Nucleus accumbens (tissue), 56 donors: Measurements from ENCODE around the gene ACTL7A.
A peak's percentile ranks its signal among the peaks of the same experiment; 100 is the strongest.
"Not testable (repeated sequence)": the region's sequence is repeated elsewhere in the genome, so short reads cannot be mapped to it uniquely, and the experiment has no call there.

Experiments used
- DNase-seq, 56 donors: peaks; one replicate each; lab custom pipeline; 2025; lab: John Stamatoyannopoulos, UW

ACTL7A gene

GRCh38 chr9:108845947-108846346 lies 16.1 kb upstream of the ACTL7A start:
- no peak for DNase-seq

DNA sequence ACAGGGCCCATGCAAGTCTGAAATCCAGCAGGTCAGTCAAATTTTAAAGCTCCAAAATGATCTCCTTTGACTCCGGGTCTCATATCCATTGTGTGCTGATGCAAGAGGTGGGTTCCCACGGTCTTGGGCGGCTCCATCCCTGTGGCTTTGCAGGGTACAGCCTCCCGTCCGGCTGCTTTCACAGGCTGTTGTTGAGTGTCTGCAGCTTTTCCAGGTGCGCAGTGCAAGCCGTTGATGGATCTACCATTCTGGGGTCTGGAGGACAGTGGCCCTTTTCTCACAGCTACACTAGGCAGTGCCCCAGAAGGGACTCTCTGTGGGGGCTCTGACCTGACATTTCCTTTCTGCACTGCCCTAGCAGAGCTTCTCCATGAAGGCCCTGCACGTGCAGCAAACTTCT lies 13.8 kb upstream of the ACTL7A start:
- DNase-seq, result not testable (repeated sequence)

DNA sequence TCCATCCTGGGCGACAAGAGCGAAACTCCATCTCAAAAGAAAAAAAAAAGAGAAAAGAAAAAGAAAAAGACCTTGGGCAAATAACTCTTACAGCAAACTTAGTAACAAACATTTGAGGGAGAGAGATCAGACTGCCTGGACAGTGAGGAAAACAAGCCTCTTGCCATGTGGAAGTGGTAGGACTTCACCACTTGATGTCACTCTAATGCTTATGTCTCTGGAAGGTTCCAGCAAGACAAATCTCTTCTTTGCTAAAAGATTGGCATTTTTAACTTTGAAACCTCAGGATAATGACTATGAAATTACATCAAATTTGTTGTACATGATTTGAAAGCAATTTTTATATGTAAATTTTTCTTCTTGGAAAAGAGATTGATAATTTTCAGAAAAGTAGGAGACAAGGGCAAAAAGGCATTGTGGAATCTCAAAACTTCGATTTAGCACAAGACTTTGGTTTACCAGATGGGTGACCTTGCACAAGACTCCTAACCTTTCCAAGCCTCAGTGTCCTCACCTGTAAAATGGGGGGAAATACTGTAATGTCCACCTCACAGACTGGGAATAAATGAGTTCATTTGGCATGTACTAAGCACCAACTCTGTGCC lies 11.7 kb upstream of the ACTL7A start:
- DNase-seq, result no peak

DNA sequence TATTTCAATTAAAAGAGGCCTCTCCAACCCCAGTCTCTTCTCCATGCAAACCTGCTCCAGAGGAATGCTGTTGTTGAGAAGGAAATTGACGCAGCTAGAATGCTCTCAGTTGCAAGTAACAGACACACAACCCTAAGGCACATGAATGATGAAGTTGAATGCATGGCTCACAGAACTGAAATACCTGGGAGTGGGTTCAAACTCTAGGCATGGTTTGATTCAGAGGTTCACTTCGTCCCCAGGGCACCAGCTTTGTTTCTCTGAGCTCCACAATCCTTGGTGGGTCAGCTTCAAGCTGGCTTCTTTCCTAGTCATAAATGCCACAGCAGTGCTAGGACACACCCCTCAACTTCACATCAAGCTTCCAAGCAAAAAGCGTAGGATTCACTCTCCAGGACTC lies 10.9 kb upstream of the ACTL7A start:
- no peak for DNase-seq

GRCh38 chr9:108852079-108852478 lies 10.0 kb upstream of the ACTL7A start:
- DNase-seq, result no peak

DNA sequence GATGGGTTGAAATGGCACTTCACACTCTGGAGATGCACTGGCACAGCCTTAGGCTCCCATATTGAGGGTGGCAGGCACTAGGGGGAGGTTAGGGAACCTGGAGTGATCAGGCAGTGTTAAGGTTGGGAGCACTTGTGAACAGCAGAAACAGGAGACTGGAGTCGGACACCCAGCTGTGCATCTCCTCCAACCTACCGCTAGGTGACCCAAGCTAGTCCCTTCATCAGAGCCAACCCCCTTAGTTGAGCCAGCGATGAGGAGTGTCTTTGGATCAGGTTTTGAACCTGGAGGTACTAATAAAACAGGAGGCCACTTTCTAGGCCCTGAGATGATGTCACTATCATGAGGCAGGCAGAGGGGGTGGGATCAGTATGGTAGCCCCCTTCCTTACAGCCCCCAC lies 8.0 kb upstream of the ACTL7A start:
- no peak for DNase-seq

GRCh38 chr9:108854641-108855528 lies 7.2 kb upstream of the ACTL7A start:
- DNase-seq, result peak in 2 of 56 donors; percentile 2 to 3

DNA sequence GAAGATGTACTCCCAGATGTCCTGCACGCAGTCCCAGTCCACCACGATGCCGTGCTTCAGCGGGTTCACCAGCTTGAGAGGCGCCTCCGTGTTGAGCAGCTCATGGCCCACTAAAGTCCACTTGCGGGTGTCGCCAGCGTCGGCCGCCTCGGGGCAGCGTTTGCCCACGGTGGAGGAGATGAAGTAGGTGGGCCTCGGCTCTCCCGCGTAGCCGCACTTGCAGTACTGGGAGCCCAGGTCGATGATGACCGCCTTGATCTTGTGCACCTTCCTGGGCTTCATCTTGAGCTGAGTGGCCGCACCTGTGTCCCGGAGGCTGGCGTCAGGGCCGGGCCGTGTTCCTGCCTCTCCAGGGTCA lies 6.6 kb upstream of the ACTL7A start:
- DNase-seq, result no peak

- DNase-seq, result no peak
Observed at GRCh38 chr9:108855888-108856287, 6.2 kb upstream of the ACTL7A start, which contains the start of gene ACTL7B. TSS of gene ACTL7B (minus strand) at chr9:108855986. CDS start at chr9:108855930, 56 bp downstream.

DNA sequence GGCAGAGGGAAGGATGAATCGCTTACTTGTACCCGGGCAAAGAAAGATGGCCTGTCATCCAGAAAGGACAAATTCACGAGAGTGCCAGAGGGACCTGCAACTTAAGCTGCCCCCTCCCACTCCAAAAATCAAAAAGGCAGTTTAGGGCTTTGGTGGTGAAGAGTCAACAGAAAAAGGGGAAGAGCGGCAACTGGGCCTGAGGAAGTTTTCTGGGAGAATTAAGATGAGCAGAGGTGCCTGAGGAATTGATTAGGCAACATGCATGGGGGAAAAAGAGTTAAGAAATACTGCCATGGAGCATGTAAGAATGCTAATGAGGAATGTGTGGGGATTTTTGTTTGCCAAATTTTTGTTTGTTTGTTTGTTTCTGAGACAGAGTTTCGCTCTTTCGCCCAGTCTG lies 4.5 kb upstream of the ACTL7A start:
- no peak for DNase-seq

GRCh38 chr9:108859459-108860114 lies 2.5 kb upstream of the ACTL7A start:
- DNase-seq, result no peak

DNA sequence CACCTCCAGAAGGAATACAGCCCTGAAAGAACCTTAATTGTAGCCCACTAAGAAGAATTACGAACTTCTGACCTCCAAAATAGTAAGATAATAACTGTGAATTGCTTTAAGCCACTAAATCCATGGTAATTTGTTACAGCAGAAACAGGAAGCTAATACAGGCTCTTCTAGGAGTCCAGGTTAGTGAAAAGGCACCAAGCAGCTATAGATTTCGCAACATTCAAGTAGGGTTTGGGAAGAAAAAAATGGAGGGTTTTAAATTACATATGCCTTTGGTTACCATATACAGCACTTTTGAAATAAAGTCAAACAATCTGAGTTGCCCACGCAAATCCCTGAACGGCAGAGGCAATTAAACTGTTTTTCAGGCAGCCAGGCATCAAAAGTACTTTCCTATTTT lies 1.7 kb upstream of the ACTL7A start:
- DNase-seq, result no peak

- no peak for DNase-seq
Observed at GRCh38 chr9:108860764-108861163, 1.3 kb upstream of the ACTL7A start.

- DNase-seq, result no peak
Observed at GRCh38 chr9:108861464-108861863, 602 bp upstream of the ACTL7A start.

DNA sequence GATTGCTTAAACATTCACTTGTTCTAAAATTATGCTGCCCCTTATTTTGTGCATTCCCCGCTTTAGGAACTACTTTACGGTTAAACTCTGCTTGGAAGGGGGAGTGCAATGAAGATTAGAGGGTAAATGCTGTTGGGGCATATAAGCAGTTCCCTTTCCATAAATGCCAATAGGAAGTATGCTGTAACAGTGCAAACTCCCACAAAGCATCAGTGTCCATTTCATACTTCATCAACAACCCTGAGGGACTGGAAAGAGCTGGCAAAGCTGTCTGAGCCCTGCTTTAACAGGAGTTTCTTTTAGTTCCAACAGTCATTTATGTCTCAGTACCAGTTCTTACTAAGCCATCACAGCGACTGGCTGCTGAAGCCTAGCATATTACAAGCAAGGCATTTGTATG lies 1.8 kb downstream of the ACTL7A start:
- DNase-seq, result no peak

DNA sequence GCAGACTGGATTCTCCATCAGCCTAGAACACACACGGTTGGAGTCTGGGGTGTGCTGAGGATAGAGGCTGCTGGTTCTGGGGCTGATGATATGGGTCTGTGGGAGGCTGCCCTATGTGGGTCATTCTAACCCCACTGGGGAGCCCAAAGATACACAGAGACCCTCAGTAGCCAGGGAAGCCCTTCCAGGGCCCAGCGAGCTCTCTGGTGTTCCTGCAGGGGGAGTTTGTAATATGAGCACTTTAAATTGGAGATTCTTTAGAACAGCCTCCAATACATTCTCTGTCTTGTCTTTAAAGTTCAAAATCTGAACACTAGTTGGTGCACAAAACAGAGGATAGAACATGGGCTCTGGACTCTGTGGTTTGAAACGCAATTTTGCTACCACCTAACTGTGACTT lies 2.4 kb downstream of the ACTL7A start:
- DNase-seq, result no peak

GRCh38 chr9:108865037-108865436 lies 3.0 kb downstream of the ACTL7A start:
- no peak for DNase-seq

- no peak for DNase-seq
Observed at GRCh38 chr9:108866001-108866420, 3.9 kb downstream of the ACTL7A start.

- DNase-seq, result no peak
Observed at GRCh38 chr9:108867116-108867515, 5.0 kb downstream of the ACTL7A start.

GRCh38 chr9:108867829-108868228 lies 5.8 kb downstream of the ACTL7A start:
- DNase-seq, result no peak

DNA sequence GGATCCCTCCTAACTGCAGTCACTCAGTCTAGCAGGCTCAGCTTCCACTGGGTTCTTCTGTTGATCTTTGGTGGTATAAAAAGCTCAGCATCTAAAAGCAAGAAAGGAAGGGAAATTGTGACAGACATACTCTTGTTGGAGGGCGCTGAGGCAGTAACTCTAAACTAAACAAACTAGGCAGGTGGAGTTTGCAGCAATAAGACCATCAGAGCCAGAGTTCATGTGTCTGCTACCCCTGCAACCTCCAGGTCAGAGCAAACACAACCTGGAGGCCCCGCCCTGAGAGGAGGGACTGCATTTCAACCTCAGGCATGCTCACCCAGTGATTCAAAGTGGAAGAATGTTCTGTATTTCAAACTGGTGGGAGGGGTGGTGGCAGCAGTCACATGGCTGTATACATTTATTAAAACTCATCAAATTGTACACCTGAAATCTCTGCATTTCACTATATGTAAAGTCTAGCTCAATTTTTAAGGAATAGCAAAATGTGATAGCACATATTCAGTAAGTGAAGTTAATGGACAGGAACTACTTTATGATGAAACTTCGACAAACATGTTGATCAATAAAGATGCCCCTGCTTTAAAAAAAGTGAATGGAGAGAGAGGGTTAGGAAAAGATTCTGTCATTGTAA lies 7.1 kb downstream of the ACTL7A start:
- DNase-seq, result no peak
